ENCODE data around the gene ANAPC5. TPM values are rescaled to one million over a fixed set of nuclear protein-coding genes. Genes with fewer than 3 reads are reported as not detected.

ANAPC5 gene
- total RNA-seq, 1 experiment from 2014 or later: 153 TPM

DNA sequence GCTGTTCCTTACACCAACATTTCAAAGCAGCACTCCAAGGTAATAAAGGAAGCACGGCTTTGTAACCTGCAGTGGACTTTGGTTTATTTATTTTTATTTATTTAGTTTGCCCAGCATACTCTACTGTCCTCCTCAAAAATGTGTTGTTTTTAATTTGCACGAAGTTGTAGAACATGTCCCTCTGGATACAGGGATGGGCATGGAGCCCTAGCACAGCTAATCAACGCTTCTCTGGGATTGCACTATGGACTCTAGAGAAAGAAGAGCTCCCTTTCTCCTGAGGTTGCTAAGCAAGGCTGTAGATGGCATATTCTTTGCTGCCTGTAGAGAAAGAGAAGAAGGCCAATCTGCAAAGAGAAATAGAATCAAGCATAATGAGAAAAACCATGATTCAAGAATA is 5.9 kb upstream of the ANAPC5 start:
- intact Hi-C loops (cut with micrococcal nuclease; ENCODE audit: unreplicated experiment): no loop called here
- Mint-ChIP-seq H3K9me3 (ENCODE audit: low read depth, unreplicated experiment) (no peaks in the 10 kb centered on the region), H3K27ac (ENCODE audit: unreplicated experiment) (no peak overlapping the region), H3K4me3 (ENCODE audit: low read depth, unreplicated experiment) (no peak overlapping the region), H3K36me3 (ENCODE audit: insufficient read depth, unreplicated experiment) (peaks cover 7% of the 10 kb centered on the region), H3K4me1 (ENCODE audit: low read depth, unreplicated experiment) (peaks cover 10% of the 10 kb centered on the region), H3K27me3 (ENCODE audit: unreplicated experiment) (no peaks in the 10 kb centered on the region)
- no TSS peak for BruUV-seq (replicated peaks)
- TF ChIP-seq, protein P1, sequence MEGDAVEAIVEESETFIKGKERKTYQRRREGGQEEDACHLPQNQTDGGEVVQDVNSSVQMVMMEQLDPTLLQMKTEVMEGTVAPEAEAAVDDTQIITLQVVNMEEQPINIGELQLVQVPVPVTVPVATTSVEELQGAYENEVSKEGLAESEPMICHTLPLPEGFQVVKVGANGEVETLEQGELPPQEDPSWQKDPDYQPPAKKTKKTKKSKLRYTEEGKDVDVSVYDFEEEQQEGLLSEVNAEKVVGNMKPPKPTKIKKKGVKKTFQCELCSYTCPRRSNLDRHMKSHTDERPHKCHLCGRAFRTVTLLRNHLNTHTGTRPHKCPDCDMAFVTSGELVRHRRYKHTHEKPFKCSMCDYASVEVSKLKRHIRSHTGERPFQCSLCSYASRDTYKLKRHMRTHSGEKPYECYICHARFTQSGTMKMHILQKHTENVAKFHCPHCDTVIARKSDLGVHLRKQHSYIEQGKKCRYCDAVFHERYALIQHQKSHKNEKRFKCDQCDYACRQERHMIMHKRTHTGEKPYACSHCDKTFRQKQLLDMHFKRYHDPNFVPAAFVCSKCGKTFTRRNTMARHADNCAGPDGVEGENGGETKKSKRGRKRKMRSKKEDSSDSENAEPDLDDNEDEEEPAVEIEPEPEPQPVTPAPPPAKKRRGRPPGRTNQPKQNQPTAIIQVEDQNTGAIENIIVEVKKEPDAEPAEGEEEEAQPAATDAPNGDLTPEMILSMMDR (IDR thresholded peaks at IDR 0.05; ENCODE audit: unreplicated experiment): no peak
- DNase-seq: no peak
- CTCF ChIA-PET: interaction anchor here (0.6 kb wide), 1 partner anchor 104 kb away, joined by 4 read pairs; no protein-coding TSS in a partner anchor

DNA sequence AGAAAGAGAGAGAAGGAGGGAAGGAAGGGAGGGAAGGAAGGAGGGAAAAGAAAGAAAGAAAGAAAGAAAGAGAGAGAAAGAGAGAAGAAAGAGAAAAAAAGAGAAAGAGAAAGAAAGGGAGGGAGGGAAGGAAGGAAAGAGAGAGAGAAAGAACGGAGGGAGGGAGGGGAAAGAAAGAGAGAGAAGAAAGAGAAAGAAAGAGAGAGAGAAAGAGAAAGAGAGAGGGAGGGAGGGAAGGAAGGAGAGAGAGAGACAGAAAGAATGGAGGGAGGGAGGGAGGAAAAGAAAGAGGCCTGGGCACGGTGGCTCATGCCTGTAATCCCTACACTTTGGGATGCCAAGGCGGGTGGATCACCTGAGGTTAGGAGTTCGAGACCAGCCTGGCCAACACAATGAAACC is 5.1 kb upstream of the ANAPC5 start:
- H3K4me3 Mint-ChIP-seq (ENCODE audit: low read depth, unreplicated experiment): no peak overlapping the region
- no TSS peak for BruUV-seq (replicated peaks)
- H3K4me1 Mint-ChIP-seq (ENCODE audit: low read depth, unreplicated experiment): peaks cover 14% of the 10 kb centered on the region
- CTCF ChIA-PET: no interaction called here
- H3K36me3 Mint-ChIP-seq (ENCODE audit: insufficient read depth, unreplicated experiment): peaks cover 14% of the 10 kb centered on the region
- TF ChIP-seq, protein P1 (IDR thresholded peaks at IDR 0.05; ENCODE audit: unreplicated experiment): no peak
- H3K27ac Mint-ChIP-seq (ENCODE audit: unreplicated experiment): no peak overlapping the region
- H3K9me3 Mint-ChIP-seq (ENCODE audit: low read depth, unreplicated experiment): no peaks in the 10 kb centered on the region
- no peak for DNase-seq
- intact Hi-C loops (cut with micrococcal nuclease; ENCODE audit: unreplicated experiment): no loop called here
- H3K27me3 Mint-ChIP-seq (ENCODE audit: unreplicated experiment): no peaks in the 10 kb centered on the region

DNA sequence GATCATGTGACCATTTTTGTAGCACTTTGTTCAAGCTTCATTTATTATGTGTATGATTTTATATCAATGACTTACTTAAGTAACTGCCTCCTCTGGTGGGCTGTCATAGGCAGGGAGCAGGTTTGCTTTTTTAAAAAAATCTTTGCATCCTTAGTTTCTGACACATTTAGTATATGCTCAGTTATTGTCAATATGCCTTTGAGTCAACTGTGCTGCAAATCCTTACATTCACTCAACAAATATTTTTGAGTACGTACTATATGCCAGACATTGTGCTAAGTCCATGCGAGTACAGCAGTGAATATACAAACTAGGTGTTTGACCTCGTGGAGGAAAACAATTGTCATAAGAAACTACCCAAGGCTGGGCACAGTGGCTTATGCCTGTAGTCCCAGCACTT is 4.4 kb upstream of the ANAPC5 start:
- Mint-ChIP-seq H3K27ac (ENCODE audit: unreplicated experiment) (no peak overlapping the region), H3K4me3 (ENCODE audit: low read depth, unreplicated experiment) (no peak overlapping the region), H3K4me1 (ENCODE audit: low read depth, unreplicated experiment) (peaks cover 14% of the 10 kb centered on the region), H3K9me3 (ENCODE audit: low read depth, unreplicated experiment) (no peaks in the 10 kb centered on the region), H3K36me3 (ENCODE audit: insufficient read depth, unreplicated experiment) (peaks cover 21% of the 10 kb centered on the region), H3K27me3 (ENCODE audit: unreplicated experiment) (no peaks in the 10 kb centered on the region)
- BruUV-seq (replicated peaks): no TSS peak
- TF ChIP-seq, protein P1 (IDR thresholded peaks at IDR 0.05; ENCODE audit: unreplicated experiment): no peak
- intact Hi-C loops (cut with micrococcal nuclease; ENCODE audit: unreplicated experiment): no loop called here
- no peak for DNase-seq
- CTCF ChIA-PET: no interaction called here

DNA sequence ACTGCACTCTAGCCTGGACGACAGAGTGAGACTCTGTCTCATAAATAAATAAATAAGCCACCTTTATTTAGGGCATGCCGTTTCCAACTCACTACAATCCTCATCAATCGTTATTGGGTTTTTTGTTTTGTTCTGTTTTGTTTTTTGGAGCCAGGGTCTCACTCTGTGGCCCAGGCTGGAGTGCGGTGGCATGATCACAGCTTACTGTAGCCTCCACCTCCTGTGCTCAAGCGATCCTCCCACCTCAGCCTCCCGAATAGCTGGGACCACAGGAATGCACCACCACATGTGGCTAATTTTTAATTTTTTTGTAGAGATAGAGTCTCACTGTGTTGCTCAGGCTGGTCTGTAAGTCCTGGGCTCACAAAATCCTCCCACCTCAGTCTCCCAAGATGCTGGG is 3.6 kb upstream of the ANAPC5 start:
- peaks cover 30% of the 10 kb centered on the region for H3K36me3 Mint-ChIP-seq (ENCODE audit: insufficient read depth, unreplicated experiment)
- H3K4me3 Mint-ChIP-seq (ENCODE audit: low read depth, unreplicated experiment): no peak overlapping the region
- no peak for DNase-seq
- no peaks in the 10 kb centered on the region for H3K27me3 Mint-ChIP-seq (ENCODE audit: unreplicated experiment)
- intact Hi-C loops (cut with micrococcal nuclease; ENCODE audit: unreplicated experiment): no loop called here
- peaks cover 14% of the 10 kb centered on the region for H3K4me1 Mint-ChIP-seq (ENCODE audit: low read depth, unreplicated experiment)
- H3K27ac Mint-ChIP-seq (ENCODE audit: unreplicated experiment): no peak overlapping the region
- H3K9me3 Mint-ChIP-seq (ENCODE audit: low read depth, unreplicated experiment): no peaks in the 10 kb centered on the region
- CTCF ChIA-PET: no interaction called here
- TF ChIP-seq, protein P1 (IDR thresholded peaks at IDR 0.05; ENCODE audit: unreplicated experiment): no peak
- no TSS peak for BruUV-seq (replicated peaks)

Measured in Calu3 (cell line).